Activated CD4-positive, alpha-beta T cell treated with anti-CD3 and anti-CD28 coated beads for 48 hours (primary cell): ENCODE results near the gene NXT1.
"Not testable (repeated sequence)": the region's sequence is repeated elsewhere in the genome, so short reads cannot be mapped to it uniquely, and the experiment has no call there.

Source experiments
- DNase-seq: peaks from one replicate; pipeline ENCODE4 v3.0.0-alpha.2; 2020

The NXT1 gene

GRCh38 chr20:23350196-23350903 is at the start of gene NXT1:
NXT1 (plus strand) TSS chr20:23350791; CDS start chr20:23354042, 3,251 bp downstream.
- DNase-seq = peak; percentile 96

- DNase-seq = no peak
Measured at GRCh38 chr20:23301436-23302050, 49.0 kb upstream of the NXT1 start.

GRCh38 chr20:23302386-23302785 is 48.2 kb upstream of the NXT1 start:
- DNase-seq = no peak

- no peak for DNase-seq
Measured at GRCh38 chr20:23302801-23303200, 47.8 kb upstream of the NXT1 start.

- DNase-seq = no peak
Measured at GRCh38 chr20:23303325-23304102, 47.1 kb upstream of the NXT1 start.

GRCh38 chr20:23304616-23305015 is 46.0 kb upstream of the NXT1 start:
- DNase-seq = no peak

GRCh38 chr20:23305098-23305497 is 45.5 kb upstream of the NXT1 start:
- DNase-seq = no peak

GRCh38 chr20:23307393-23307792 is 43.2 kb upstream of the NXT1 start:
- DNase-seq = not testable (repeated sequence)

GRCh38 chr20:23308024-23308423 is 42.6 kb upstream of the NXT1 start:
- no peak for DNase-seq

- no peak for DNase-seq
Measured at GRCh38 chr20:23308908-23309307, 41.7 kb upstream of the NXT1 start.

GRCh38 chr20:23309781-23310180 is 40.8 kb upstream of the NXT1 start:
- no peak for DNase-seq

- DNase-seq = no peak
Measured at GRCh38 chr20:23311947-23312506, 38.6 kb upstream of the NXT1 start.

- DNase-seq = no peak
Measured at GRCh38 chr20:23313271-23313670, 37.3 kb upstream of the NXT1 start.

GRCh38 chr20:23314699-23315098 is 35.9 kb upstream of the NXT1 start:
- DNase-seq = no peak

- no peak for DNase-seq
Measured at GRCh38 chr20:23315099-23315498, 35.5 kb upstream of the NXT1 start.

GRCh38 chr20:23316626-23317025 is 34.0 kb upstream of the NXT1 start:
- no peak for DNase-seq

GRCh38 chr20:23317081-23317480 is 33.5 kb upstream of the NXT1 start:
- no peak for DNase-seq

- no peak for DNase-seq
Measured at GRCh38 chr20:23318347-23318746, 32.2 kb upstream of the NXT1 start.

GRCh38 chr20:23320317-23320716 is 30.3 kb upstream of the NXT1 start:
- DNase-seq = no peak

GRCh38 chr20:23325107-23325506 is 25.5 kb upstream of the NXT1 start:
- no peak for DNase-seq

- no peak for DNase-seq
Measured at GRCh38 chr20:23326774-23327173, 23.8 kb upstream of the NXT1 start.

GRCh38 chr20:23327617-23328333 is 22.8 kb upstream of the NXT1 start:
- no peak for DNase-seq
